Fibroblast of lung (primary cell): Measurements from ENCODE around the gene NUB1.

Experiments
- CTCF ChIP-seq, 2 donors: IDR thresholded peaks in 1 of 2; conservative IDR thresholded peaks in 1 of 2; 1 replicate in 1 of 2; 2 replicates in 1 of 2; pipeline ENCODE4 v1.5.1; 2011 to 2012; ENCODE audit warnings: low read length in 2 of 2, control low read depth in 1 of 2, inconsistent platforms in 1 of 2, low read depth in 1 of 2, mild to moderate bottlenecking in 1 of 2
- EZH2 ChIP-seq: IDR thresholded peaks from 2 replicates; pipeline ENCODE4 v1.5.1; 2012; ENCODE audit warnings: low read length, control low read depth, mild to moderate bottlenecking; ENCODE audit errors: missing control alignments

- TF ChIP-seq CTCF (conservative IDR thresholded peaks at IDR 0.05 in 1 of 2, IDR thresholded peaks at IDR 0.05 in 1 of 2; ENCODE audit: low read depth in 1 of 2, low read length in 2 of 2) (no peak), EZH2 (no peak)
These were observed 42.2 kb downstream of the NUB1 start for GRCh38 chr7:151383638-151384351.
